Erythroblast (primary cell): Measurements from ENCODE around the gene COMMD3.
"Not testable (repeated sequence)": the region's sequence is repeated elsewhere in the genome, so short reads cannot be mapped to it uniquely, and the experiment has no call there.

ENCODE experiments used
- DNase-seq, 2 experiments: peaks; one replicate each; lab custom pipeline; 2025; lab: John Stamatoyannopoulos, UW
- GATA1 ChIP-seq: IDR thresholded peaks from 2 replicates; pipeline ENCODE4 v1.6.1; 2011; ENCODE audit warnings: low read depth, mild to moderate bottlenecking, control low read depth, low read length, moderate library complexity
- POLR2A ChIP-seq: IDR thresholded peaks from 2 replicates; pipeline ENCODE4 v1.6.1; 2011; ENCODE audit warnings: mild to moderate bottlenecking, low read length

The COMMD3 gene

DNA sequence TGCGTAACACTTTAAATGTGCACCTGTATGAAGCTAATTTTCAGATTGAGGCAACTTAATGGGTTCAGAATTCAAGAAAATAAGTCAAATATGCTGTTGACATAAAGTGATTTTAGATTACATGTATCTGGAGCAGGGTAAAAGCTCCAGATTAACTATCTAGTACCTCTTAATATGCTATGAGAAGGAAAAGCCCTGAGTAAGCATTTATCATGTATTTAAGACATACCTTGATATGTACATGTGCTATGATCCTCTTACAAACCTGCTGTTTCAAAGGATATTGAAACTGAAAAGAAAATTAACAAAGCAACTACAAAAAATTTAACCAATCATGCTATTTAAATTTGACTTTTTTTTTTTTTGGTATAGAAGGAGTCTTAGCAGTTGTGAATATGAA is 33.6 kb downstream of the COMMD3 start:
- no peak for DNase-seq
- no peak for TF ChIP-seq POLR2A

DNA sequence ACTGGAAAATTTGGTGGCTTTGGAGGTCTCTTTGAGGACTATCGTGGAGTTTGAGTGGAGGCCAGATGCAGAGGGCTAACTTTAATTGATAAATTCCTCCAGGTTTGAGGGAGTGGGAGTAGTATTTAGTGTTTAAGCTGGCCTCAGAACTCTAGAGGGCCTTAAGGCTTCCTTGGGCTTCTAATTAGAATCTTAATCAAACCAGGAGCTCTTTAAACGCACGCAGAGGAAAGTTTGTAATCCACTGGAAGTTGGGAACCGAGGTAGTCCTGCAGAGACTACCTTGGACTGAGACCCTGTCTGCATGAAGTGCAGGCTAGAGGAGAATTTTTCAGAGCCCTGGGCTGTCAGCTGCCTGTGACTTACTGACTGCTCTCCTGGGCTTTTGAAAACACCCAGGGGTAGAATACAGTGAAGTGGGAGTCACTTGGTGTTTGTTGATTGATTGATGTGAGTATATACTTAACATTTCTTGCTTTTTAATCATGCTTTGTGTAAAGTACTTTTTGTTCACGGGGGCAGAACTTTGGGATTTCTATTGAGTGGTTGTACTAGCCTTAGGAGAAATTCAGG is 35.0 kb downstream of the COMMD3 start:
- DNase-seq: no peak
- TF ChIP-seq POLR2A (no peak), GATA1 (no peak)

DNA sequence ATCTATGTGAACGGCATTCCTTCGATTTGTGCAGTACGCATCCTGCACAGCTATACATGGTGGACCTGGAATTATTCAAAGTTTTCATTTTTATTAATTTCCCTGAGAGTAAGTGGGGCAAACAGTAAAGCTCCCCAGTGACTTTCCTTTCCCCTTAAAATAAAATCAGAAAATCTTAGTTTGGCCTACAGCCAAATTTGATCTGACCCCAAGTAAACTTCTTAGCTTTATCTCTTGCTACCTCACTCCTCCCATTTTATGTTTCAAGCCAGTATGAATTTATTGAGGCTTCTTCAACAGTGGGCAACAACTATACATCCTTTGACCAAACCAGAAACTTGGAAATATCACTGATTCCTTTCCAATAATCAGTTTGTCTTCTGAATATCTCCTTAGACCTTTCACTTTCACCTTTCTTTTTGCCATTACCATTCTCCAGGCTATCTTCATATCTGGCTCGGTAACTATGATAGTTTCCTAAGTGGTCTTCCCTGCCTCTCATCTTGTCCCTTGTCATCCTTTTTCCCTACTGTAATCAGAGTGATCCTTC is 40.2 kb downstream of the COMMD3 start:
- DNase-seq: peak; percentile 67 to 68
- TF ChIP-seq GATA1 (no peak), POLR2A (no peak)

DNA sequence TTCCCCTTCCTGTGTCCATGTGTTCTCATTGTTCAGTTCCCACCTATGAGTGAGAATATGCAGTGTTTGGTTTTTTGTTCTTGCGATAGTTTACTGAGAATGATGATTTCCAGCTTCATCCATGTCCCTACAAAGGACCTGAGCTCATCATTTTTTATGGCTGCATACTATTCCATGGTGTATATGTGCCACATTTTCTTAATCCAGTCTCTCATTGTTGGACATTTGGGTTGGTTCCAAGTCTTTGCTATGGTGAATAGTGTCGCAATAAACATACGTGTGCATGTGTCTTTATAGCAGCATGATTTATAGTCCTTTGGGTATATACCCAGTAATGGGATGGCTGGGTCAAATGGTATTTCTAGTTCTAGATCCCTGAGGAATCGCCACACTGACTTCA is 41.6 kb downstream of the COMMD3 start:
- not testable (repeated sequence) for DNase-seq

DNA sequence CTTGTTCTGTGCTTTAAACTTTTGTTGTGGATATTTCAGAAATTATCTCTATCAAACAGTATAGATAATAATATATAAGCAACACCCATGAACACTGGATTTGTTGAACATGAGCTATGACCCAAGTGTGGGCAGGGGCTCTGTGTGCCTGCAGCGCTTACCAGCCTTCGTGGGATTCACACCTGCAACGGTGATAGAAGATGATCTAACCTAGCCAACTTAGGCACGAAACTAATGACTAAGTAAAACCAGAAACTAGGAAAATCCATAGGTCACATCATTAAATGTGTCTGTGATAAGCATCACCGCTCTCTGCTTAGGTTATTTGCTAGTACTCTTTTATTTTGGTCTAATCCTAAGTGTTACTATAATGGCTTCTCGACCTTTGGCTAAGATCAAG is 47.1 kb downstream of the COMMD3 start:
- no peak for DNase-seq
- TF ChIP-seq GATA1 (no peak), POLR2A (no peak)

DNA sequence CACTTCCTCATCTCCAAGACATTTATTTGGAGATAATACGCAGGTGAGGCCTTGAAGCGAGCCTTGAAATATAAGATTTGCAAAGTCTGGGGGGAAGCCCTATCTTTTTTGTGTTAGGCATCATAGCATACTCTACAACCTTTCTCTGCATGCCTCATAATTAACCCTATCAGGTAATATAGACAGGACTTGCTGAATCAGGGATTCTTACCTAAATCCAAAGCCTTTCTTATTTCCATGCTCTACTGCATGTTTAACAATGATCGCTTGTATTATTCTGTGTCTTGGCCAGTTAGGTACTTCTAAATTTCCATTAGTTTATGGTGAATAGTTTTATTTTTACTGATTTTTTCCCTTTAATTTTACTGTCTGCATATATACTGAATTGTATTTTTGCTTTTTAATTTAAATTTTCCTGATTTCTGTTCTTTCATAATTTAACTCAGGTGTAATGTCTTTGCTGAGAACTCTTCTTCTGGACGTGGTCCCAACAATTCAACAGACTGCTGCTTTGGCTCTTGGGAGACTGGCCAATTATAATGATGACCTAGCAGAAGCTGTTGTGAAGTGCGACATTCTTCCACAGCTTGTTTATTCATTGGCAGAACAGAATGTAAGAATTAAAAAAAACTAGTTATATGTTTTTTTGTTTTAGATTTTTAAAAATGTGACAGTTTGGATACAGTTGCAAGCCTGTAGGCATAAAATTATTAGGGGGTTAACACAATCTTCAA is 48.4 kb downstream of the COMMD3 start:
- DNase-seq: no peak
- TF ChIP-seq POLR2A: no peak
- TF ChIP-seq GATA1: no peak

DNA sequence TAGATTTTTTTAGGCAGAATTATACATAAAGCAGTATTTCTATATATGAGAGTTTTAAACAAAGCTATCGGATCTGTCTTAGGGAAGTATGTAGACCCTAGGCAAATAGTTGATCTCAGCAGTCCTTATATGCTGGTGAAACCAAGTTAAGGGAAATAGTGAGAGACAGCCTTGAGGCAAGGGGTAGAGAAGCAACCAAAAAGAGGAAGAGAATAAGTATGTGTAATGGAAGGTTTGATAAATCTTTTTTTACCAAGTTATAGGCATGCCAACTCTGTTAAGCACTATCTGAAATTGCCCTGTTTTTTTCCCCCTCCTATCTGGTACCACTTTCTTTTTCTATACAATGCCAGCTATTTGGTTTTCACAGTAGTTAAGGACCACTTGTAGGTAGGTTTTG is 49.0 kb downstream of the COMMD3 start:
- no peak for DNase-seq
- no peak for TF ChIP-seq POLR2A
- TF ChIP-seq GATA1: no peak

DNA sequence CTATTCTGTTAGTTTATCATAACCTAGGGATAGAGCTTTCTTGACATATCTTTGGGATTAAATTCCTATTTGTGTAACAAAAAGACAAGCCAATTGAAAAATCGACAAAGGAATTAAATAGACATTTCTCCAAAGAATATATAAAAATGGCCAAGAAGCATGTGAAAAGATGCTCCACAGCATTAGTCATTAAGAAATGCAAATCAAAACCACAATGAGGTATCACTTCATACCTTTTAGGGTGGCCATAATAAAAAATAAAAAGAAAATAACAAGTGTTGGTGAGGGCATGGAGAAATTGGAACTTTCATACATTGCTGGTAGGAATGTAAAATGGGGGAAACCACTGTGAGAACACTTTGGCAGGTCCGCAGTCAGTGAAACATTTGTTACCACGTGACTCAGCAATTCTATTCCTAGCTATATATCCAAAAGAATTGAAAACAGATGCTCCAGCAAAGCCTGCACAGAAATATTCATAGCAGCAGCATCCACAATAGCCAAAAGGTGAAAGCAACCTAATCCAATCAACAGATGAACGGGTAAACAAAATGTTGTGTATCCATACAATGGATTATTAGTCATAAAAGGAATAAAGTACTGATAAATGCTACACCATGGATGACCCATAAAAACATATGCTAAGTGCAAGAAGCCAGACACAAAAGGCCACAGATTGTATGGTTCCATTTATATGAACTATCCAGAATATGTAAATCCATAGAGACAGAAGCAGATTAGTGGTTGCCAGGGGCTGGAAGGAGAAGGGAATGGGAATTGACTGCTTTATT is 49.7 kb downstream of the COMMD3 start:
- no peak for DNase-seq
- no peak for TF ChIP-seq GATA1
- no peak for TF ChIP-seq POLR2A

DNA sequence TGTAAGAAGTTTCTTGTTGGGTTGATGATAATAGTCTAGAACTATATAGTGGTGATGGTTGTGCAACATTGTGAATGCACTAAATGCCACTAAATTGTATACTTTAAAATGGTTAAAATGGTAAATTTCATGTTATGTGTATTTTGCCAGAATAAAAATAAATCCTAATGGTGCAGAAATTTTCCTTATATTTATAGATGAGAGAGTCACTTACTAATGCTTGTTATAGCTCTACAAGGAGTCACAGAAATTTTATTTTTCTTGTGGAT is 50.2 kb downstream of the COMMD3 start:
- no peak for DNase-seq
- TF ChIP-seq GATA1 (no peak), POLR2A (no peak)

DNA sequence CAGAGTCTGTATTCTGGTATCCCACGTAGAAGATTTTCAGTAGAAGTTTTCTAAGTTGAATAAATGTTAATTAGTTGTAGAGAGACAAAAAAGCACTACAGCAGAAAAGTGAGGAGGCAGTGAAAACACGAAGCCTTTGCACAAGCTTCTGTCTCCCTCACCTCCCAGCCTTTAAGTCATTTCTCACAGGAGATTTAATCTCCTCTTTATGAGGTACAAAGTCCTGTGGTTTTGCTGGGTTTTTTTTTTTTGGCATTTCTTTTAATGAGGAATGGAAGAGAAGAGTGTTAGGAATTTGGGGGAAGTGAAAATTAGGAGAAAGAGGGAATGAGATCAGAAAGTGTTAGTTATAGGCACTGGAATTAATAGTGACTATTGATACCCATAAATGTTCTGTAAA is 50.6 kb downstream of the COMMD3 start:
- DNase-seq: no peak
- TF ChIP-seq GATA1 (no peak), POLR2A (no peak)

DNA sequence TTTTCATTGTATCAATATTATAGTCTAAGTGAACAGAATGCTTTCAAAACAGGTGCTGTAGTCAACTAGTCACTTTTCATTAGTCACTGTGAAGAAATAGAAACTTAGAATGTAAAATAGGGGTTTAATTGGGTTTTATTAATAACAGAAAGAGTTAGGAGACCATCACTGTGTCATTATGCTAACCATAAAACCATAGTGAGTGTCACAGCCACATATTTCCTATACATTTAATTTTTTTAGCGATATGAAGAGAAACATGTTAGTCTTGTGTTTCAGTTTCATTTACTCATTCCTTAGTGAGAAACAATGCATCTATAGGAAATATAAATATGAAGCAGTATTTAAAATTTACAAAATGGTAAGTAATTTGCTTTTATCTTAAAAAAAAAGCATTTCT is 51.3 kb downstream of the COMMD3 start:
- TF ChIP-seq GATA1 (no peak), POLR2A (no peak)
- DNase-seq: no peak

DNA sequence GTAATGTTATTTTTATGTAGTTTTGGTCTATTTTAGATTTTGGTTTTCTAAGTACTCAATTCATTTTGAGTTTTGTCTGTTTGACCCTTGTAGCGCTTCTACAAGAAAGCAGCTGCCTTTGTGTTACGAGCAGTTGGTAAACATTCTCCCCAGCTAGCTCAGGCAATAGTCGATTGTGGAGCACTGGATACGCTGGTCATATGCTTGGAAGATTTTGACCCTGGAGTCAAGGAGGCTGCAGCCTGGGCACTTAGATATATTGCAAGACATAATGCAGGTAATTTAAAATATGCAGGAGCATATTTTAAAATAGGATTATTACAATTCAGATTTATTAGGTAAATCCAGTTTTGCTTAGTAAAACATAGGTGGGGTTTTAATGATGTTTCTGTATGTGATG is 52.2 kb downstream of the COMMD3 start:
- DNase-seq: no peak
- TF ChIP-seq POLR2A: no peak
- no peak for TF ChIP-seq GATA1

DNA sequence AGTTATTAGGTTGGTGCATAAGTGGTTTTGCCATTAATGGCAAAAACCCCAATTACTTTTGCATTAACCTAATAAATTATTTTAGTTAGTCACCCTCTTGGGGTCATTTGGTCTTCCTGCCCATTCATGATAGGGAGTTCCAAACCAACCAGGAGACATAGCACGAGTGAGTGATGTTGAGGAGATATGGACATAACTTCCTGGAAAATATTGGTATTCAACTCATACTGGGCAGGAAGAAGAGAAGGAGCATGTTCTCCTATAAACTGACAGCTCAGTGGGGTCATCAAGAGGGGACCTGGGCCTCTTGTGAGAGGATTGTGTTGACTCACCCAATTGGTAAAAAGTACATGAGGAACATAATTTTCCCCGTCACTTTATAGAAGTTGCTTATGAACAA is 52.8 kb downstream of the COMMD3 start:
- DNase-seq: no peak

DNA sequence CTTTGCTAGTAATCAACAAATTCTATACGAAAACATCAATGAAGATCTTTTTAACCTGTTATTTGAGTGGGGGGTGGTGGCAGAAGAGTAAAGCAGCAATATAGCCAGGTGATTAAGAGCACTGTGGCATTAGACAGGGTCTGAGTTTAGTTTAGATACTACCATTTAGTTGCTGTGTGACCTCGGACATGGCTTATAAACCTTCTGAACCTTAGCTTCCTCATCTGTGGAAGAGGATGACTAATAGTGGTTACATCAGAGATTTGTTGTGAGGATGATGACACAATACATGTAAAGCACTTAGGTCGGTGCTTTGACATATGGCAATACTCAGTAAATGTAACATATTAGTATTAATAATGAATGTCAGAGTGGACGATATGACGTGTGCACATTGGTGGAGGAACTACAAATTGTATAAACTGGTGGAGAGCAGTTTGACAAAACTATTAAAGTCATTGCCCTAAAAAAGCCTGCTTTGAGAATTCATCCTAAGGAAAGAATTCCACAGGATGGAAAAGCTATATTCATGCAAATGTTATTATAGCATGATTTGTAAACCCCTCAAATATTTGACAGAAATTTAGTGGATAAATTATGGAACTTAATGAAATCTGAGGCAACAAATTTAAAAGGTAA is 53.4 kb downstream of the COMMD3 start:
- TF ChIP-seq GATA1 (no peak), POLR2A (no peak)
- DNase-seq: peak in 1 of 2 experiments; percentile 44

More for the DNA sequence above, 52.8 kb downstream of the COMMD3 start:
- TF ChIP-seq POLR2A (no peak), GATA1 (no peak)
